Neural progenitor cell (in vitro differentiated cells): ENCODE results near the gene VAV3.

ENCODE experiments used
- CTCF ChIP-seq: fragments of 200-600 bp; sonication (generic); IDR thresholded peaks from 2 replicates; pipeline ENCODE4 v1.5.1; 2017; ENCODE audit warnings: antibody characterized with exemption, mild to moderate bottlenecking
- EZH2phosphoT487 ChIP-seq: fragments of 200-600 bp; sonication (generic); IDR thresholded peaks from 2 replicates; pipeline ENCODE4 v1.6.1; 2017; ENCODE audit warnings: antibody characterized with exemption

GRCh38 chr1:107570768-107571167, 394.2 kb downstream of the VAV3 start:
- no peak for TF ChIP-seq EZH2phosphoT487
- no peak for TF ChIP-seq CTCF
